Ishikawa (cell line): ENCODE data around the gene CASP14.

Experiments
- CEBPB ChIP-seq: IDR thresholded peaks from 2 replicates; pipeline ENCODE4 v1.6.1; 2012
- CREB1 ChIP-seq: IDR thresholded peaks from 2 replicates; pipeline ENCODE4 v1.6.1; 2012; ENCODE audit warnings: low read depth
- EGR1 ChIP-seq: IDR thresholded peaks from 2 replicates; pipeline ENCODE4 v1.6.1; 2012
- EP300 ChIP-seq: IDR thresholded peaks from 2 replicates; pipeline ENCODE4 v1.6.1; 2012; ENCODE audit warnings: borderline replicate concordance
- FOXM1 ChIP-seq: IDR thresholded peaks from 2 replicates; pipeline ENCODE4 v1.6.1; 2012; ENCODE audit warnings: low read depth, borderline replicate concordance
- NFIC ChIP-seq: IDR thresholded peaks from 2 replicates; pipeline ENCODE4 v1.6.1; 2012
- RAD21 ChIP-seq: IDR thresholded peaks from 2 replicates; pipeline ENCODE4 v1.6.1; 2012; ENCODE audit warnings: low read depth
- TAF1 ChIP-seq: IDR thresholded peaks from 2 replicates; pipeline ENCODE4 v1.6.1; 2012; ENCODE audit warnings: low read depth, mild to moderate bottlenecking
- TCF12 ChIP-seq: IDR thresholded peaks from 2 replicates; pipeline ENCODE4 v1.6.1; 2012; ENCODE audit warnings: low read depth
- TEAD4 ChIP-seq: IDR thresholded peaks from 2 replicates; pipeline ENCODE4 v1.6.1; 2012
- YY1 ChIP-seq: IDR thresholded peaks from 2 replicates; pipeline ENCODE4 v1.6.1; 2012; ENCODE audit warnings: low read depth
- ZBTB7A ChIP-seq: IDR thresholded peaks from 2 replicates; pipeline ENCODE4 v1.6.1; 2012; ENCODE audit warnings: low read depth
- TF ChIP-seq, protein P1 (sequence below): IDR thresholded peaks from 2 replicates; pipeline ENCODE4 v1.6.1; 2012; ENCODE audit warnings: low read depth, mild to moderate bottlenecking
- TF ChIP-seq, protein P2 (sequence below): IDR thresholded peaks from 2 replicates; pipeline ENCODE4 v1.6.1; 2012
- TF ChIP-seq, protein P3 (sequence below): IDR thresholded peaks from 2 replicates; pipeline ENCODE4 v1.6.1; 2012

The CASP14 gene

DNA sequence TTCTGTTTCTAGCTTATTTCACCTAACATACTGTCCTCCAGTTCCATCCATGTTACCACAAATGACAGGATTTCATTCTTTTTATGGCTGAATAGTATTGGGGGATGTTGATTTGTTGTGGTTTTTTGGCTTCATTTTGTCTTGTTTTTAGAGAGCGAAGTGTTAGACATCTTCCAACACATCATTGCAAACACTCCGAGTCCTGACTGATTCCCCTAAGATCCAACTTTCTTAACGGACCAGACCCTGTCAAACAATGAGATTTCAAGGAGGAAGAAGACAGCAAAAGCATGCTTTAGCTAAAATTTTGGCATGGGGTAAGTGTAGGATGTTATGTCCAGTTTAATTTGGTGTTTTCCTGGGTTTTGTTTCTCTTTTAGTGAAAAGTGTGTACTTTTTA lies 3.8 kb upstream of the CASP14 start:
- TF ChIP-seq YY1 (no peak), TAF1 (no peak), NFIC (no peak), CEBPB (no peak), EGR1 (no peak), EP300 (no peak), ZBTB7A (no peak)
- TF ChIP-seq, protein P1, sequence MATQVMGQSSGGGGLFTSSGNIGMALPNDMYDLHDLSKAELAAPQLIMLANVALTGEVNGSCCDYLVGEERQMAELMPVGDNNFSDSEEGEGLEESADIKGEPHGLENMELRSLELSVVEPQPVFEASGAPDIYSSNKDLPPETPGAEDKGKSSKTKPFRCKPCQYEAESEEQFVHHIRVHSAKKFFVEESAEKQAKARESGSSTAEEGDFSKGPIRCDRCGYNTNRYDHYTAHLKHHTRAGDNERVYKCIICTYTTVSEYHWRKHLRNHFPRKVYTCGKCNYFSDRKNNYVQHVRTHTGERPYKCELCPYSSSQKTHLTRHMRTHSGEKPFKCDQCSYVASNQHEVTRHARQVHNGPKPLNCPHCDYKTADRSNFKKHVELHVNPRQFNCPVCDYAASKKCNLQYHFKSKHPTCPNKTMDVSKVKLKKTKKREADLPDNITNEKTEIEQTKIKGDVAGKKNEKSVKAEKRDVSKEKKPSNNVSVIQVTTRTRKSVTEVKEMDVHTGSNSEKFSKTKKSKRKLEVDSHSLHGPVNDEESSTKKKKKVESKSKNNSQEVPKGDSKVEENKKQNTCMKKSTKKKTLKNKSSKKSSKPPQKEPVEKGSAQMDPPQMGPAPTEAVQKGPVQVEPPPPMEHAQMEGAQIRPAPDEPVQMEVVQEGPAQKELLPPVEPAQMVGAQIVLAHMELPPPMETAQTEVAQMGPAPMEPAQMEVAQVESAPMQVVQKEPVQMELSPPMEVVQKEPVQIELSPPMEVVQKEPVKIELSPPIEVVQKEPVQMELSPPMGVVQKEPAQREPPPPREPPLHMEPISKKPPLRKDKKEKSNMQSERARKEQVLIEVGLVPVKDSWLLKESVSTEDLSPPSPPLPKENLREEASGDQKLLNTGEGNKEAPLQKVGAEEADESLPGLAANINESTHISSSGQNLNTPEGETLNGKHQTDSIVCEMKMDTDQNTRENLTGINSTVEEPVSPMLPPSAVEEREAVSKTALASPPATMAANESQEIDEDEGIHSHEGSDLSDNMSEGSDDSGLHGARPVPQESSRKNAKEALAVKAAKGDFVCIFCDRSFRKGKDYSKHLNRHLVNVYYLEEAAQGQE, result no peak

DNA sequence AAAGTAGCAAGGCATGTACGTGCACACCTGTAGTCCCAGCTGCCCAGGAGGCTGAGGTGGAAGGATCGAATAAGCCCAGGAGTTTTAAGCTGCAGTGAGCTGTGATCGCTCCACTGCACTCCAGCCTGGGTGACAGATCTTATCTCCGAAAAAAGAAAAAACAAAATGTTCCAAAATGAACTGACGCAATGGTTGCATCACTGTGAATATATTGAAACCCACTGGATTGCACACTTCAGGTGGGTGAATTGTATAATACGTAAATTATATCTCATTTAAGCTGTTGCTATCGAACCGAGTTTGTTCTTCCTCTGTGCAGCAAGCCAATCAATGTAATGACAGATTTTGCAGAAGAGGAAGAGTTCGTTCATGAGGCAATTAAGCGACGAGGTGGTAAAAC lies 1.6 kb upstream of the CASP14 start:
- no peak for TF ChIP-seq FOXM1
- no peak for TF ChIP-seq NFIC
- TF ChIP-seq, protein P2, sequence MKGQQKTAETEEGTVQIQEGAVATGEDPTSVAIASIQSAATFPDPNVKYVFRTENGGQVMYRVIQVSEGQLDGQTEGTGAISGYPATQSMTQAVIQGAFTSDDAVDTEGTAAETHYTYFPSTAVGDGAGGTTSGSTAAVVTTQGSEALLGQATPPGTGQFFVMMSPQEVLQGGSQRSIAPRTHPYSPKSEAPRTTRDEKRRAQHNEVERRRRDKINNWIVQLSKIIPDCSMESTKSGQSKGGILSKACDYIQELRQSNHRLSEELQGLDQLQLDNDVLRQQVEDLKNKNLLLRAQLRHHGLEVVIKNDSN, result no peak
- no peak for TF ChIP-seq ZBTB7A
- no peak for TF ChIP-seq TEAD4
- TF ChIP-seq RAD21, result no peak
- TF ChIP-seq, protein P3, sequence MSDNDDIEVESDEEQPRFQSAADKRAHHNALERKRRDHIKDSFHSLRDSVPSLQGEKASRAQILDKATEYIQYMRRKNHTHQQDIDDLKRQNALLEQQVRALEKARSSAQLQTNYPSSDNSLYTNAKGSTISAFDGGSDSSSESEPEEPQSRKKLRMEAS, result no peak
- no peak for TF ChIP-seq EP300
- no peak for TF ChIP-seq CREB1
- no peak for TF ChIP-seq EGR1
- TF ChIP-seq, protein P1, result no peak
- no peak for TF ChIP-seq CEBPB
- no peak for TF ChIP-seq TAF1
- TF ChIP-seq YY1, result no peak
- TF ChIP-seq TCF12, result no peak

DNA sequence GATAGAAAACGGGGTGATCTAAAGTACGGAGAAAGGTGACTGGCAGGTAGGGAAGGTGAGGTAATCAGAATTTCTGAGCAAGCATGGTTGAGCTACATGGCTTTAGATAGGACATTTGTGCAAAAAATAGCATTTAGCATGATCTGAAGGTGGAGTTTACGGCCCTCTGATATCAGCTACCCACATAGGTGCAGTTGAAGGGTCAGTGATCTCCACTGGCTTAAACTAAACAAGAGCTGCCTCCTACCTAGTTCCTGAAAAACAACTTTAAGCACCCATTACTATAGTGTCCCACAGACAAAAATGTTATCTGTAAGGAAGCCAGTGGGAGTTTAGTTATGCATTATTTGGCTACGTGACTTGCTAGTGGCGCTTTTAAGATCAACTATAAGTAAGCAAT lies 1.2 kb upstream of the CASP14 start:
- TF ChIP-seq TAF1 (no peak), EP300 (no peak)
- TF ChIP-seq, protein P1, result no peak

DNA sequence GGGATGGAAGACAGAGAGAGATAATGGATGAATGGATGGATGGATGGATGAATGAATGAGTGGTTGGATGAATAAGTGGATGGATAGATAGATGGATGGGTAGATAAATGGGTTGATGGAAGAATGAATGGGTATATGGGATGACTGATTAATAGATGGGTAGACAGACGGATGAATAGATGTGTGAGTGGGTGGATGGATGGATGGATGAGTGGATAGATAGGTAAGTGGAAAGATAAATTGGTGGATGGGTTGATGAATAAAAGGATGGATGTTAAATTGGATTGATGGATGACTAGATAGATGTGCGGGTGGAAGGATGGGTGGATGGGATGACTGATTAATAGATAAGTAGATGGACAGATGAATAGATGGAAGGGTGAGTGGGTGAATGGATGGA lies 1.4 kb downstream of the CASP14 start:
- TF ChIP-seq, protein P2, result no peak
- no peak for TF ChIP-seq RAD21

DNA sequence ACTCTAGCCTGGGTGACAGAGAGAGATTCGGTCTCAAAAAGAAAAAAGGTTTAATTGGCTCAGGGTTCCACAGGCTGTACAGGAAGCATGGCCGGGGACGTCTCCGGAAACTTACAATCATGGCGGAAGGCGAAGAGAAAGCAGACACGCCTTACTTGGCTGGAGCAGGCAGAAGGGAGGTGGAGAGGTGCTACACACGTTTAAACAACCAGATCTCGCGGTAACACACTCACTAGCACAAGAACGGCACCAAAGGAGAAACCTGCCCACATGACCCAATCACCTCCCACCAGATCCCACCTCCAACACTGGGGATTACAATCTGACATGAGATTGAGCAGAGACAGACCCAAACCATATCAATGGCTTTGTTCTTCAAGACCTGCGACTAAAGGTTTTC lies 12.8 kb downstream of the CASP14 start:
- no peak for TF ChIP-seq FOXM1
- no peak for TF ChIP-seq TAF1
- TF ChIP-seq, protein P1, result no peak
- TF ChIP-seq CREB1, result no peak
- TF ChIP-seq ZBTB7A, result no peak
- TF ChIP-seq CEBPB, result no peak
- no peak for TF ChIP-seq EP300
- no peak for TF ChIP-seq EGR1
- TF ChIP-seq TCF12, result no peak
- no peak for TF ChIP-seq TEAD4
- TF ChIP-seq, protein P2, result no peak
- no peak for TF ChIP-seq YY1
